HepG2 (cell line): ENCODE measurements around the gene HIRA. TPM values are rescaled to one million over a fixed set of nuclear protein-coding genes. Genes with fewer than 3 reads are reported as not detected.

ENCODE experiments used
- AKAP8 ChIP-seq: sonication (generic); formaldehyde crosslinking; IDR thresholded peaks from 2 replicates; pipeline ENCODE4 v1.5.1; 2020; ENCODE audit warnings: mild to moderate bottlenecking, missing genetic modification reagents
- CAMTA2 ChIP-seq: sonication (generic); formaldehyde crosslinking; IDR thresholded peaks from 2 replicates; pipeline ENCODE4 v1.4.0; 2020; ENCODE audit warnings: mild to moderate bottlenecking, missing genetic modification reagents, borderline replicate concordance
- CCAR2 ChIP-seq: fragments of 200-400 bp; formaldehyde crosslinking; optimal IDR thresholded peaks from 2 replicates; pipeline ENCODE3; 2018; ENCODE audit warnings: low read depth, mild to moderate bottlenecking, low read length, moderate library complexity
- DMAP1 ChIP-seq: IDR thresholded peaks from 2 replicates; pipeline ENCODE4 v1.6.1; 2016
- EEA1 ChIP-seq: sonication (generic); formaldehyde crosslinking; IDR thresholded peaks from 2 replicates; pipeline ENCODE4 v1.5.1; 2020; ENCODE audit warnings: mild to moderate bottlenecking, missing genetic modification reagents, borderline replicate concordance
- EP300 ChIP-seq, 3 experiments: sonication (generic) in 1 of 3; formaldehyde crosslinking in 1 of 3; IDR thresholded peaks; 2 replicates each; pipeline versions ENCODE4 v1.5.1 to v1.6.1; 2011 to 2020; ENCODE audit warnings: low read depth in 2 of 3, low read length in 2 of 3, borderline replicate concordance in 1 of 3, improper control_type of control experiment in 1 of 3, mild to moderate bottlenecking in 1 of 3, missing genetic modification reagents in 1 of 3, moderate library complexity in 1 of 3
- FOXC1 ChIP-seq: sonication (generic); formaldehyde crosslinking; IDR thresholded peaks from 2 replicates; pipeline ENCODE4 v1.8.0; 2022; ENCODE audit warnings: mild to moderate bottlenecking, missing genetic modification reagents, borderline replicate concordance
- GTF3A ChIP-seq: sonication (generic); formaldehyde crosslinking; conservative IDR thresholded peaks from 2 replicates; pipeline ENCODE4 v1.4.0; 2020; ENCODE audit warnings: mild to moderate bottlenecking, missing genetic modification reagents
- KDM5B ChIP-seq: sonication (generic); formaldehyde crosslinking; IDR thresholded peaks from 2 replicates; pipeline ENCODE4 v1.4.0; 2020; ENCODE audit warnings: missing genetic modification reagents, mild to moderate bottlenecking, borderline replicate concordance
- KDM6A ChIP-seq: IDR thresholded peaks from 2 replicates; pipeline ENCODE4 v1.6.1; 2016; ENCODE audit warnings: low read depth
- MBD4 ChIP-seq: IDR thresholded peaks from 2 replicates; pipeline ENCODE4 v1.6.1; 2012; ENCODE audit warnings: low read length, inconsistent platforms, borderline replicate concordance
- MYC ChIP-seq: sonication (generic); formaldehyde crosslinking; IDR thresholded peaks from 2 replicates; pipeline ENCODE4 v1.9.0; 2021; ENCODE audit warnings: missing genetic modification reagents, borderline replicate concordance
- SP4 ChIP-seq: sonication (generic); formaldehyde crosslinking; IDR thresholded peaks from 2 replicates; pipeline ENCODE4 v1.8.1; 2023; ENCODE audit warnings: mild to moderate bottlenecking, missing genetic modification reagents
- TBP ChIP-seq: sonication (generic); formaldehyde crosslinking; IDR thresholded peaks from 2 replicates; pipeline ENCODE4 v1.5.0; 2020; ENCODE audit warnings: missing genetic modification reagents
- XBP1 ChIP-seq: sonication (generic); formaldehyde crosslinking; IDR thresholded peaks from 2 replicates; pipeline ENCODE4 v1.5.0; 2020; ENCODE audit warnings: missing genetic modification reagents
- ZNF256 ChIP-seq: sonication (generic); formaldehyde crosslinking; conservative IDR thresholded peaks from 2 replicates; pipeline ENCODE4 v1.4.0; 2020; ENCODE audit warnings: missing genetic modification reagents
- ZNF563 ChIP-seq: sonication (generic); formaldehyde crosslinking; IDR thresholded peaks from 2 replicates; pipeline ENCODE4 v1.8.0; 2022; ENCODE audit warnings: mild to moderate bottlenecking, moderate library complexity, missing genetic modification reagents
- ZNF703 ChIP-seq: sonication (generic); formaldehyde crosslinking; IDR thresholded peaks from 2 replicates; pipeline ENCODE4 v1.5.1; 2020; ENCODE audit warnings: missing genetic modification reagents, mild to moderate bottlenecking, moderate library complexity, borderline replicate concordance
- ZNF710 ChIP-seq: sonication (generic); formaldehyde crosslinking; IDR thresholded peaks from 2 replicates; pipeline ENCODE4 v1.5.0; 2020; ENCODE audit warnings: mild to moderate bottlenecking, missing genetic modification reagents, borderline replicate concordance
- polyA plus RNA-seq, 8 experiments: library from polyadenylated mRNA; depleted of rRNA in 3 of 8; stranded (reverse) in 7 of 8; unstranded in 1 of 8; fragments of >200 nt; fragmentation: Illumina TruSeq in 4 of 8; extraction: Trizol in 4 of 8; gene quantifications; 2 replicates each; pipeline versions ENCODE4 v1.2.1 to v1.2.3, GENCODE V29; 2011 to 2016; ENCODE audit warnings: low read depth in 4 of 8, missing spikeins in 1 of 8, mixed read lengths in 1 of 8; ENCODE audit not compliant: insufficient read depth in 1 of 8
- total RNA-seq, 5 experiments: library from RNA; depleted of rRNA; stranded (reverse); fragments of >200 nt; fragmentation: Illumina TruSeq; extraction: Trizol; gene quantifications; 2 replicates each; pipeline ENCODE4 v1.2.3, GENCODE V29; 2016; ENCODE audit warnings: low read depth in 1 of 5
- TF ChIP-seq, protein P1 (sequence below): sonication (generic); formaldehyde crosslinking; IDR thresholded peaks from 2 replicates; pipeline ENCODE4 v1.5.0; 2020; ENCODE audit warnings: mild to moderate bottlenecking, missing genetic modification reagents, moderate library complexity
- TF ChIP-seq, protein P2 (sequence below): sonication (generic); formaldehyde crosslinking; IDR thresholded peaks from 2 replicates; pipeline ENCODE4 v1.4.0; 2020; ENCODE audit warnings: missing genetic modification reagents, borderline replicate concordance
- TF ChIP-seq, protein P3 (sequence below), 2 experiments: sonication (generic) in 1 of 2; formaldehyde crosslinking in 1 of 2; IDR thresholded peaks; 2 replicates each; pipeline versions ENCODE4 v1.4.0 to v1.6.1; 2018 to 2020; ENCODE audit warnings: missing genetic modification reagents in 2 of 2, borderline replicate concordance in 1 of 2, low read depth in 1 of 2, mild to moderate bottlenecking in 1 of 2, missing biosample characterization in 1 of 2

HIRA gene
- total and polyA plus RNA-seq, 2 of the 13 experiments (the other 11 are each of a cell fraction or from before 2014, with no cell fraction given): 21.5 to 29.2 TPM

GRCh38 chr22:19430890-19431541 is 517 bp downstream of the HIRA start (continued):
- TF ChIP-seq, protein P1, sequence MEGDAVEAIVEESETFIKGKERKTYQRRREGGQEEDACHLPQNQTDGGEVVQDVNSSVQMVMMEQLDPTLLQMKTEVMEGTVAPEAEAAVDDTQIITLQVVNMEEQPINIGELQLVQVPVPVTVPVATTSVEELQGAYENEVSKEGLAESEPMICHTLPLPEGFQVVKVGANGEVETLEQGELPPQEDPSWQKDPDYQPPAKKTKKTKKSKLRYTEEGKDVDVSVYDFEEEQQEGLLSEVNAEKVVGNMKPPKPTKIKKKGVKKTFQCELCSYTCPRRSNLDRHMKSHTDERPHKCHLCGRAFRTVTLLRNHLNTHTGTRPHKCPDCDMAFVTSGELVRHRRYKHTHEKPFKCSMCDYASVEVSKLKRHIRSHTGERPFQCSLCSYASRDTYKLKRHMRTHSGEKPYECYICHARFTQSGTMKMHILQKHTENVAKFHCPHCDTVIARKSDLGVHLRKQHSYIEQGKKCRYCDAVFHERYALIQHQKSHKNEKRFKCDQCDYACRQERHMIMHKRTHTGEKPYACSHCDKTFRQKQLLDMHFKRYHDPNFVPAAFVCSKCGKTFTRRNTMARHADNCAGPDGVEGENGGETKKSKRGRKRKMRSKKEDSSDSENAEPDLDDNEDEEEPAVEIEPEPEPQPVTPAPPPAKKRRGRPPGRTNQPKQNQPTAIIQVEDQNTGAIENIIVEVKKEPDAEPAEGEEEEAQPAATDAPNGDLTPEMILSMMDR (CRISPR knock-in tag): peak; percentile 20
- TF ChIP-seq KDM6A (CRISPR knock-in tag): no peak
- TF ChIP-seq ZNF563 (CRISPR knock-in tag): no peak
- no peak for TF ChIP-seq AKAP8 (CRISPR knock-in tag)
- TF ChIP-seq MBD4: no peak
- TF ChIP-seq ZNF256 (CRISPR knock-in tag): 0 out of 2 replicates have a peak, but pooled peaks have one; percentile 46
- 0 out of 2 replicates have a peak, but pooled peaks have one; percentile 76 for TF ChIP-seq DMAP1 (CRISPR knock-in tag)
- no peak; the same call in 1 of the 2 replicates for TF ChIP-seq EEA1
- peak; percentile 28; the same call in 1 of the 2 replicates for TF ChIP-seq ZNF703 (CRISPR knock-in tag)
- TF ChIP-seq, protein P2, sequence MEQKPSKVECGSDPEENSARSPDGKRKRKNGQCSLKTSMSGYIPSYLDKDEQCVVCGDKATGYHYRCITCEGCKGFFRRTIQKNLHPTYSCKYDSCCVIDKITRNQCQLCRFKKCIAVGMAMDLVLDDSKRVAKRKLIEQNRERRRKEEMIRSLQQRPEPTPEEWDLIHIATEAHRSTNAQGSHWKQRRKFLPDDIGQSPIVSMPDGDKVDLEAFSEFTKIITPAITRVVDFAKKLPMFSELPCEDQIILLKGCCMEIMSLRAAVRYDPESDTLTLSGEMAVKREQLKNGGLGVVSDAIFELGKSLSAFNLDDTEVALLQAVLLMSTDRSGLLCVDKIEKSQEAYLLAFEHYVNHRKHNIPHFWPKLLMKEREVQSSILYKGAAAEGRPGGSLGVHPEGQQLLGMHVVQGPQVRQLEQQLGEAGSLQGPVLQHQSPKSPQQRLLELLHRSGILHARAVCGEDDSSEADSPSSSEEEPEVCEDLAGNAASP (CRISPR knock-in tag): no peak
- peak; percentile 61; the same call in 1 of the 2 replicates for TF ChIP-seq ZNF710 (CRISPR knock-in tag)
- TF ChIP-seq TBP (CRISPR knock-in tag): no peak
- TF ChIP-seq EP300 (IDR thresholded peaks at IDR 0.05; ENCODE audit: low read depth in 2 of 2, low read length in 2 of 2): no peak
- TF ChIP-seq EP300 (CRISPR knock-in tag; IDR thresholded peaks at IDR 0.05; ENCODE audit: borderline replicate concordance): no peak
- TF ChIP-seq SP4 (CRISPR knock-in tag): no peak
- TF ChIP-seq XBP1: no peak
- TF ChIP-seq FOXC1 (CRISPR knock-in tag): peak; percentile 75; the same call in 1 of the 2 replicates
- TF ChIP-seq CAMTA2 (CRISPR knock-in tag): peak; percentile 76
- no peak for TF ChIP-seq GTF3A
- TF ChIP-seq MYC (CRISPR knock-in tag): peak; percentile 97
- TF ChIP-seq, protein P3, sequence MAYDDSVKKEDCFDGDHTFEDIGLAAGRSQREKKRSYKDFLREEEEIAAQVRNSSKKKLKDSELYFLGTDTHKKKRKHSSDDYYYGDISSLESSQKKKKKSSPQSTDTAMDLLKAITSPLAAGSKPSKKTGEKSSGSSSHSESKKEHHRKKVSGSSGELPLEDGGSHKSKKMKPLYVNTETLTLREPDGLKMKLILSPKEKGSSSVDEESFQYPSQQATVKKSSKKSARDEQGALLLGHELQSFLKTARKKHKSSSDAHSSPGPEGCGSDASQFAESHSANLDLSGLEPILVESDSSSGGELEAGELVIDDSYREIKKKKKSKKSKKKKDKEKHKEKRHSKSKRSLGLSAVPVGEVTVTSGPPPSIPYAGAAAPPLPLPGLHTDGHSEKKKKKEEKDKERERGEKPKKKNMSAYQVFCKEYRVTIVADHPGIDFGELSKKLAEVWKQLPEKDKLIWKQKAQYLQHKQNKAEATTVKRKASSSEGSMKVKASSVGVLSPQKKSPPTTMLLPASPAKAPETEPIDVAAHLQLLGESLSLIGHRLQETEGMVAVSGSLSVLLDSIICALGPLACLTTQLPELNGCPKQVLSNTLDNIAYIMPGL (CRISPR knock-in tag; IDR thresholded peaks at IDR 0.05; ENCODE audit: borderline replicate concordance in 1 of 2, low read depth in 1 of 2): no peak
- TF ChIP-seq KDM5B (CRISPR knock-in tag): peak; percentile 53; the same call in 1 of the 2 replicates
- no peak for TF ChIP-seq CCAR2
